ENCODE measurements around the gene PAFAH1B2.
"Not testable (repeated sequence)": the region's sequence is repeated elsewhere in the genome, so short reads cannot be mapped to it uniquely, and the experiment has no call there.

PAFAH1B2 gene

GRCh38 chr11:117127171-117127901 is 16.8 kb upstream of the PAFAH1B2 start:
- no peak for DNase-seq (ENCODE audit: low read depth, low spot score)

GRCh38 chr11:117128289-117128688 is 15.8 kb upstream of the PAFAH1B2 start:
- no peak for DNase-seq (ENCODE audit: low read depth, low spot score)

- DNase-seq (ENCODE audit: low read depth, low spot score), result not testable (repeated sequence)
These were observed 13.7 kb upstream of the PAFAH1B2 start for GRCh38 chr11:117130396-117130795.

- DNase-seq (ENCODE audit: low read depth, low spot score), result no peak
These were observed 13.2 kb upstream of the PAFAH1B2 start for GRCh38 chr11:117130879-117131278.

GRCh38 chr11:117134431-117134830 is 9.7 kb upstream of the PAFAH1B2 start:
- DNase-seq (ENCODE audit: low read depth, low spot score), result no peak

GRCh38 chr11:117134979-117135378 is 9.1 kb upstream of the PAFAH1B2 start:
- not testable (repeated sequence) for DNase-seq (ENCODE audit: low read depth, low spot score)

GRCh38 chr11:117137223-117138086 is 6.6 kb upstream of the PAFAH1B2 start:
- not testable (repeated sequence) for DNase-seq (ENCODE audit: low read depth, low spot score)

GRCh38 chr11:117143390-117143789 is 697 bp upstream of the PAFAH1B2 start:
- peak; percentile 23 for DNase-seq (ENCODE audit: low read depth, low spot score)

- DNase-seq (ENCODE audit: low read depth, low spot score), result no peak
These were observed 648 bp downstream of the PAFAH1B2 start for GRCh38 chr11:117144477-117145392.

- DNase-seq (ENCODE audit: low read depth, low spot score), result no peak
These were observed 1.3 kb downstream of the PAFAH1B2 start for GRCh38 chr11:117145393-117145761.

- no peak for DNase-seq (ENCODE audit: low read depth, low spot score)
These were observed 2.4 kb downstream of the PAFAH1B2 start for GRCh38 chr11:117146521-117146920.

GRCh38 chr11:117152066-117152465 is 8.0 kb downstream of the PAFAH1B2 start:
- DNase-seq (ENCODE audit: low read depth, low spot score), result no peak

GRCh38 chr11:117154468-117154867 is 10.4 kb downstream of the PAFAH1B2 start:
- DNase-seq (ENCODE audit: low read depth, low spot score), result no peak

- DNase-seq (ENCODE audit: low read depth, low spot score), result no peak
These were observed 13.4 kb downstream of the PAFAH1B2 start for GRCh38 chr11:117157507-117157906.

GRCh38 chr11:117159892-117160291 is 15.8 kb downstream of the PAFAH1B2 start:
- no peak for DNase-seq (ENCODE audit: low read depth, low spot score)

- no peak for DNase-seq (ENCODE audit: low read depth, low spot score)
These were observed 16.7 kb downstream of the PAFAH1B2 start for GRCh38 chr11:117160826-117161225.

- no peak for DNase-seq (ENCODE audit: low read depth, low spot score)
These were observed 22.4 kb downstream of the PAFAH1B2 start for GRCh38 chr11:117166491-117166890.

- DNase-seq (ENCODE audit: low read depth, low spot score), result no peak
These were observed 25.6 kb downstream of the PAFAH1B2 start for GRCh38 chr11:117169736-117170135.

GRCh38 chr11:117170210-117170609 is 26.1 kb downstream of the PAFAH1B2 start:
- DNase-seq (ENCODE audit: low read depth, low spot score), result no peak

GRCh38 chr11:117171007-117171403 is 26.9 kb downstream of the PAFAH1B2 start:
- no peak for DNase-seq (ENCODE audit: low read depth, low spot score)

- DNase-seq (ENCODE audit: low read depth, low spot score), result no peak
These were observed 27.4 kb downstream of the PAFAH1B2 start for GRCh38 chr11:117171404-117172061.
